H1 (cell line): ENCODE results near the gene OLFML2A. TPM values are rescaled to one million over a fixed set of nuclear protein-coding genes. Genes with fewer than 3 reads are reported as not detected.

Experiments used
- CHD7 ChIP-seq: fragments of 300-600 bp; sonication (generic); IDR thresholded peaks from 2 replicates; pipeline ENCODE4 v1.7.1; 2012; ENCODE audit warnings: low read length, moderate library complexity, mild to moderate bottlenecking, inconsistent platforms; ENCODE audit not compliant: insufficient replicate concordance
- POLR2A ChIP-seq, 2 experiments: IDR thresholded peaks; 1 replicate in 1 of 2; 2 replicates in 1 of 2; pipeline ENCODE4 v1.6.1; 2011; ENCODE audit warnings: low read depth in 2 of 2, low read length in 2 of 2, mild to moderate bottlenecking in 2 of 2; ENCODE audit errors: control extremely low read depth in 1 of 2
- polyA plus RNA-seq, 7 experiments: library from polyadenylated mRNA; depleted of rRNA in 3 of 7; stranded (reverse) in 5 of 7; unstranded in 2 of 7; fragments of >200 nt in 5 of 7; fragments of 200-250 nt in 2 of 7; gene quantifications; 1 replicate in 5 of 7; 2 replicates in 1 of 7; 4 replicates in 1 of 7; pipeline versions ENCODE4 v1.2.1 to v1.2.3, GENCODE V29; 2011 to 2013; ENCODE audit warnings: missing spikeins in 2 of 7, mixed read lengths in 2 of 7
- total RNA-seq: library from RNA; stranded (reverse); fragmentation: NEBNext Ultra II Directional; extraction: Animal tissue kit (Norgen Biotek cat#: 25700); gene quantifications from 2 replicates; pipeline ENCODE4 v1.2.1, GENCODE V29; 2021

Gene OLFML2A
- total and polyA plus RNA-seq, 2 of the 8 experiments (the other 6 are each of a cell fraction or from before 2014, with no cell fraction given), result 7.8 to 11.5 TPM

GRCh38 chr9:124830593-124830992 lies 53.7 kb downstream of the OLFML2A start (continued):
- no peak for TF ChIP-seq CHD7
- no peak for TF ChIP-seq POLR2A (IDR thresholded peaks at IDR 0.05; ENCODE audit: control extremely low read depth in 1 of 2, low read depth in 2 of 2, low read length in 2 of 2)
